Liver (tissue), 9 donors: ENCODE data around the gene HSF4. TPM values are rescaled to one million over a fixed set of nuclear protein-coding genes. Genes with fewer than 3 reads are reported as not detected.

ENCODE experiments used
- DNase-seq: peaks from one replicate; pipeline ENCODE4 v3.0.0-alpha.2; 2017; ENCODE audit warnings: low spot score
- H3K27ac ChIP-seq, 2 donors: one replicate each; pipeline ENCODE4 v1.7.0; 2013; ENCODE audit warnings: inconsistent platforms in 2 of 2, low read length in 2 of 2, control low read depth in 1 of 2, low read depth in 1 of 2, mild to moderate bottlenecking in 1 of 2
- H3K27me3 ChIP-seq, 4 donors: one replicate each; pipeline versions ENCODE4 v1.6.1 to v1.7.0; 2013; ENCODE audit warnings: low read length in 3 of 4, inconsistent platforms in 1 of 4, mild to moderate bottlenecking in 1 of 4, moderate library complexity in 1 of 4; ENCODE audit not compliant: control insufficient read depth in 4 of 4, insufficient read depth in 4 of 4
- H3K36me3 ChIP-seq, 4 donors: one replicate each; pipeline versions ENCODE4 v1.6.1 to v1.7.0; 2013; ENCODE audit warnings: low read length in 3 of 4, mild to moderate bottlenecking in 3 of 4, low read depth in 1 of 4, moderate library complexity in 1 of 4; ENCODE audit not compliant: control insufficient read depth in 4 of 4, insufficient read depth in 3 of 4
- H3K4me1 ChIP-seq, 4 donors: one replicate each; pipeline versions ENCODE4 v1.6.1 to v1.7.0; 2013; ENCODE audit warnings: low read length in 3 of 4, mild to moderate bottlenecking in 3 of 4, moderate library complexity in 1 of 4; ENCODE audit not compliant: control insufficient read depth in 4 of 4, insufficient read depth in 4 of 4
- H3K4me3 ChIP-seq, 3 donors: one replicate each; pipeline versions ENCODE4 v1.6.1 to v1.7.0; 2013; ENCODE audit warnings: low read length in 3 of 3, control low read depth in 1 of 3, low read depth in 1 of 3, mild to moderate bottlenecking in 1 of 3
- H3K9ac ChIP-seq, 2 donors: one replicate each; pipeline ENCODE4 v1.7.0; 2013; ENCODE audit warnings: low read length in 2 of 2, mild to moderate bottlenecking in 2 of 2, moderate library complexity in 2 of 2, control low read depth in 1 of 2, low read depth in 1 of 2
- H3K9me3 ChIP-seq, 4 donors: one replicate each; pipeline versions ENCODE4 v1.6.1 to v1.7.0; 2013; ENCODE audit warnings: low read length in 3 of 4; ENCODE audit not compliant: control insufficient read depth in 4 of 4
- EGR1 ChIP-seq, 2 donors: IDR thresholded peaks; 2 replicates each; pipeline ENCODE4 v1.6.1; 2016 to 2018; ENCODE audit warnings: antibody characterized with exemption in 2 of 2, low read depth in 2 of 2
- FOXA1 ChIP-seq: IDR thresholded peaks from 2 replicates; pipeline ENCODE4 v1.6.1; 2016; ENCODE audit warnings: antibody characterized with exemption
- GABPA ChIP-seq, 2 donors: IDR thresholded peaks in 1 of 2; conservative IDR thresholded peaks in 1 of 2; 2 replicates each; pipeline ENCODE4 v1.6.1; 2016; ENCODE audit warnings: antibody characterized with exemption in 2 of 2, mild to moderate bottlenecking in 1 of 2, moderate library complexity in 1 of 2
- HNF4A ChIP-seq, 2 donors: conservative IDR thresholded peaks; 2 replicates each; pipeline ENCODE4 v1.6.1; 2016; ENCODE audit warnings: antibody characterized with exemption in 2 of 2, mild to moderate bottlenecking in 2 of 2
- HNF4G ChIP-seq: IDR thresholded peaks from 2 replicates; pipeline ENCODE4 v1.6.1; 2016; ENCODE audit warnings: antibody characterized with exemption
- JUND ChIP-seq, 2 donors: IDR thresholded peaks; 2 replicates each; pipeline ENCODE4 v1.6.1; 2016; ENCODE audit warnings: antibody characterized with exemption in 2 of 2
- MAX ChIP-seq: IDR thresholded peaks from 2 replicates; pipeline ENCODE4 v1.6.1; 2016; ENCODE audit warnings: antibody characterized with exemption
- NR2F2 ChIP-seq: IDR thresholded peaks from 2 replicates; pipeline ENCODE4 v1.6.1; 2016; ENCODE audit warnings: antibody characterized with exemption
- RAD21 ChIP-seq, 2 donors: IDR thresholded peaks; 2 replicates each; pipeline ENCODE4 v1.6.1; 2016; ENCODE audit warnings: antibody characterized with exemption in 2 of 2, mild to moderate bottlenecking in 2 of 2
- REST ChIP-seq: IDR thresholded peaks from 2 replicates; pipeline ENCODE4 v1.6.1; 2016; ENCODE audit warnings: antibody characterized with exemption, mild to moderate bottlenecking
- RXRA ChIP-seq, 2 donors: IDR thresholded peaks; 2 replicates each; pipeline ENCODE4 v1.6.1; 2017 to 2018; ENCODE audit warnings: antibody characterized with exemption in 2 of 2, mild to moderate bottlenecking in 1 of 2
- SP1 ChIP-seq: IDR thresholded peaks from 2 replicates; pipeline ENCODE4 v1.6.1; 2018; ENCODE audit warnings: antibody characterized with exemption, mild to moderate bottlenecking
- TAF1 ChIP-seq: conservative IDR thresholded peaks from 2 replicates; pipeline ENCODE4 v1.6.1; 2016; ENCODE audit warnings: antibody characterized with exemption, mild to moderate bottlenecking
- YY1 ChIP-seq: IDR thresholded peaks from 2 replicates; pipeline ENCODE4 v1.6.1; 2016; ENCODE audit warnings: antibody characterized with exemption, mild to moderate bottlenecking
- ZBTB33 ChIP-seq: IDR thresholded peaks from 2 replicates; pipeline ENCODE4 v1.6.1; 2016; ENCODE audit warnings: antibody characterized with exemption
- WGBS: extraction: QIAGEN DNeasy Blood & Tissue Kit; methylation state at CpG from one replicate; pipeline ENCODE4 v1.1.7; 2013; 5-methylcytosine and 5-hydroxymethylcytosine counted together
- polyA plus RNA-seq, 2 donors: library from polyadenylated mRNA; stranded (reverse) in 1 of 2; unstranded in 1 of 2; fragments of 200-250 nt in 1 of 2; fragments of >200 nt in 1 of 2; fragmentation: Nextera tagmentation in 1 of 2; extraction: Ambion mirVana in 1 of 2; gene quantifications; one replicate each; pipeline versions ENCODE4 v1.2.1 to v1.2.3, GENCODE V29; 2013 to 2015
- total RNA-seq, 2 donors: library from RNA; depleted of rRNA; stranded (reverse); fragments of >200 nt; gene quantifications; one replicate each; pipeline ENCODE4 v1.2.3, GENCODE V29; 2014
- TF ChIP-seq, protein P1 (sequence below): IDR thresholded peaks from 2 replicates; pipeline ENCODE4 v1.6.1; 2016; ENCODE audit warnings: antibody characterized with exemption
- TF ChIP-seq, protein P2 (sequence below): fragments of 150-350 bp; IDR thresholded peaks from 2 replicates; pipeline ENCODE4 v1.5.1; 2017; ENCODE audit warnings: improper control_type of control experiment, low read depth, low read length; ENCODE audit not compliant: missing input control
- donor health status: healthy.
- donor health status: healthy.
- donor health status: healthy.
- donor health status: healthy.
- donor health status: healthy.

HSF4 gene
- total and polyA plus RNA-seq, 4 donors = 0.42 to 5.1 (median 4.3) TPM

GRCh38 chr16:67166110-67166547 is 1.6 kb downstream of the HSF4 start:
- H3K27me3 ChIP-seq = no peaks in the 10 kb centered on the region
- no peak overlapping the region for H3K4me3 ChIP-seq
- no peak overlapping the region for H3K27ac ChIP-seq
- 53% methylated on average over 18 of the region's 18 CpGs for WGBS
- no peak for DNase-seq
- H3K9me3 ChIP-seq = no peaks in the 10 kb centered on the region
- TF ChIP-seq HNF4G (no peak), SP1 (no peak), NR2F2 (no peak), TAF1 (no peak), YY1 (no peak), RXRA (IDR thresholded peaks at IDR 0.05) (no peak), ZBTB33 (no peak)
- H3K9ac ChIP-seq = no peak overlapping the region
- peaks cover 29 to 43% (median 34%) of the 10 kb centered on the region in 4 donors for H3K4me1 ChIP-seq
- peaks cover 0 to 2% (median 0%) of the 10 kb centered on the region in 4 donors for H3K36me3 ChIP-seq

- WGBS = 83% methylated on average over 5 of the region's 5 CpGs
- Histone ChIP-seq H3K36me3 (peaks cover 0 to 2% (median 0%) of the 10 kb centered on the region in 4 donors), H3K4me3 (no peak overlapping the region), H3K9me3 (no peaks in the 10 kb centered on the region), H3K4me1 (peaks cover 29 to 37% (median 32%) of the 10 kb centered on the region in 4 donors), H3K27ac (no peak overlapping the region), H3K27me3 (no peaks in the 10 kb centered on the region), H3K9ac (no peak overlapping the region)
- TF ChIP-seq JUND (IDR thresholded peaks at IDR 0.05) = no peak
- TF ChIP-seq NR2F2 = no peak
- TF ChIP-seq FOXA1 = no peak
- TF ChIP-seq, protein P1, sequence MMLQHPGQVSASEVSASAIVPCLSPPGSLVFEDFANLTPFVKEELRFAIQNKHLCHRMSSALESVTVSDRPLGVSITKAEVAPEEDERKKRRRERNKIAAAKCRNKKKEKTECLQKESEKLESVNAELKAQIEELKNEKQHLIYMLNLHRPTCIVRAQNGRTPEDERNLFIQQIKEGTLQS = no peak
- no peak for TF ChIP-seq HNF4G
- TF ChIP-seq RAD21 (IDR thresholded peaks at IDR 0.05) = no peak
- TF ChIP-seq REST = no peak
- TF ChIP-seq HNF4A (conservative IDR thresholded peaks at IDR 0.05) = no peak
- no peak for DNase-seq
These were observed 2.1 kb downstream of the HSF4 start for GRCh38 chr16:67166598-67167168.

GRCh38 chr16:67167588-67167987 is 3.0 kb downstream of the HSF4 start:
- 94% methylated on average over 7 of the region's 7 CpGs for WGBS
- Histone ChIP-seq H3K4me1 (peaks cover 29 to 34% (median 30%) of the 10 kb centered on the region in 4 donors), H3K9me3 (no peaks in the 10 kb centered on the region), H3K36me3 (peaks cover 0 to 2% (median 0%) of the 10 kb centered on the region in 4 donors), H3K27me3 (no peaks in the 10 kb centered on the region), H3K4me3 (no peak overlapping the region), H3K9ac (no peak overlapping the region), H3K27ac (no peak overlapping the region)
- DNase-seq = no peak
- TF ChIP-seq ZBTB33 = no peak
- no peak for TF ChIP-seq MAX
- TF ChIP-seq EGR1 (IDR thresholded peaks at IDR 0.05; ENCODE audit: low read depth in 2 of 2) = no peak
- TF ChIP-seq NR2F2 = no peak
- no peak for TF ChIP-seq FOXA1
- TF ChIP-seq, protein P2, sequence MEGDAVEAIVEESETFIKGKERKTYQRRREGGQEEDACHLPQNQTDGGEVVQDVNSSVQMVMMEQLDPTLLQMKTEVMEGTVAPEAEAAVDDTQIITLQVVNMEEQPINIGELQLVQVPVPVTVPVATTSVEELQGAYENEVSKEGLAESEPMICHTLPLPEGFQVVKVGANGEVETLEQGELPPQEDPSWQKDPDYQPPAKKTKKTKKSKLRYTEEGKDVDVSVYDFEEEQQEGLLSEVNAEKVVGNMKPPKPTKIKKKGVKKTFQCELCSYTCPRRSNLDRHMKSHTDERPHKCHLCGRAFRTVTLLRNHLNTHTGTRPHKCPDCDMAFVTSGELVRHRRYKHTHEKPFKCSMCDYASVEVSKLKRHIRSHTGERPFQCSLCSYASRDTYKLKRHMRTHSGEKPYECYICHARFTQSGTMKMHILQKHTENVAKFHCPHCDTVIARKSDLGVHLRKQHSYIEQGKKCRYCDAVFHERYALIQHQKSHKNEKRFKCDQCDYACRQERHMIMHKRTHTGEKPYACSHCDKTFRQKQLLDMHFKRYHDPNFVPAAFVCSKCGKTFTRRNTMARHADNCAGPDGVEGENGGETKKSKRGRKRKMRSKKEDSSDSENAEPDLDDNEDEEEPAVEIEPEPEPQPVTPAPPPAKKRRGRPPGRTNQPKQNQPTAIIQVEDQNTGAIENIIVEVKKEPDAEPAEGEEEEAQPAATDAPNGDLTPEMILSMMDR = no peak
- TF ChIP-seq HNF4G = no peak
- no peak for TF ChIP-seq GABPA (IDR thresholded peaks at IDR 0.05 in 1 of 2, conservative IDR thresholded peaks at IDR 0.05 in 1 of 2)
